Activated CD4-positive, CD25-positive, alpha-beta regulatory T cell (primary cell): ENCODE results near the gene PXYLP1.
"Not testable (repeated sequence)": the region's sequence is repeated elsewhere in the genome, so short reads cannot be mapped to it uniquely, and the experiment has no call there.

ENCODE experiments used
- DNase-seq, 4 experiments: peaks; one replicate each; lab custom pipeline; 2025; lab: John Stamatoyannopoulos, UW

Gene PXYLP1, protein sequence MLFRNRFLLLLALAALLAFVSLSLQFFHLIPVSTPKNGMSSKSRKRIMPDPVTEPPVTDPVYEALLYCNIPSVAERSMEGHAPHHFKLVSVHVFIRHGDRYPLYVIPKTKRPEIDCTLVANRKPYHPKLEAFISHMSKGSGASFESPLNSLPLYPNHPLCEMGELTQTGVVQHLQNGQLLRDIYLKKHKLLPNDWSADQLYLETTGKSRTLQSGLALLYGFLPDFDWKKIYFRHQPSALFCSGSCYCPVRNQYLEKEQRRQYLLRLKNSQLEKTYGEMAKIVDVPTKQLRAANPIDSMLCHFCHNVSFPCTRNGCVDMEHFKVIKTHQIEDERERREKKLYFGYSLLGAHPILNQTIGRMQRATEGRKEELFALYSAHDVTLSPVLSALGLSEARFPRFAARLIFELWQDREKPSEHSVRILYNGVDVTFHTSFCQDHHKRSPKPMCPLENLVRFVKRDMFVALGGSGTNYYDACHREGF

DNA sequence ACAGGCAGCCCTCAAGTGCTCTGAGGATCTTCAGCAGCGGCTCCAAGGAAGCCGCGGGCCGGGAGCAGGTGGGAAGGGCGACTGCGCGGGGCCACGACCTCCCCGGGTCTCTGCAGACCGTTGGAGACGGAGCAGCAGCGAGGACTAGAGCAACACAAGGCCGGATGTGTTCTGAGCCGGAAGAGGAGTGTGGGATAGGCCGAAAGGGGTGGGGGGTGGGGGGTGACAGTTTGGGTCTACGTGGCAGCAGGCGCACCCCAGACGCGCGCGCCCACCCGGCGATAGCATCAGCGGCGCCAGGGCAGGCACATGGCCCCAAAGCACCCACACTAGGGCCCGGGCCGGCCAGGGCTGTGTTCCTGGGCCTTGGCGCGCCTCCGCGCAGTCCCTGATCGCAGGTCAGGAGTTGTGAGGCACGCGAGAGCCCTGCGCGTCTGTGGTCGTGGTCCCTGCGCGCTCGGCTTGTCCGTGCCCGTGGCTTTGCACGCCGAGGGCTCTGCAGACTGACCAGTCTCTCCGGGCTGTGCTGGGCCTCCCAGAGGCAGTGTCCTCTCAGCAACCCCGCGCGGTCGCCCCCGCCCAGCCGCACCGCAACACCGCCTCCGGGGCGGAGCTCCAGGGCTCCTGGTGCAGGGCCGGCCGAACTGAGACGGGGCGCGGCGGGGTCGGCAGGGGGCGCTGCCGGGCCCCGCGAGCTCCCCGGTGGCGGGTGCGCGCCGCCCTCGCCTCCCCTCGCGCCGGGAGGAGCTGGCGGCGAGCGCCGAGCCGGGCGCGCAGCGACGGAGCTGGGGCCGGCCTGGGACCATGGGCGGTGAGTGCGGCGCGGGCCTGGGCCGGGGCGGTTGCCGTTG, at the start of gene PXYLP1:
PXYLP1 (plus strand) TSS at position 725 of the 851 bp plus-strand sequence. CDS start 28,351 bp downstream, outside the sequence.
- peak; percentile 75 to 87 (median 82) for DNase-seq

DNA sequence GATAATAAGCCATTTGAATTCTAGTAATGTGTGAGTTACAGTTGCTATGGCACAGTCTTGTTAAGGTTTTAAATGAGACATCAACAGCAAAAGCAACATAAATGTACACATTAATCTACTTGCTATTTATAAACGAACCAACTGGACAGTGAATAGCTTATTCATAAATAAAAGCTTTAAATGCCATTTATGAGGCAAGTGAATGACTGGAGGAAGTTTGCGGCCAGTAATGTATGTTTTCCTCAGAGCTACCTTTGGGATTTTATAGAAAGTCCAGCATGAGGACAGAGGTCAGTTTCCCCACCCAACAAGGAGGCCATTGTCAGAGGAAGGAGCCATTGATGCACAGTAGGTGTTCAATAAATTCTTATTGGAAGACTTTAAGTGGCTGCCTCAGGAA, 48.0 kb upstream of the PXYLP1 start:
- DNase-seq, result no peak

DNA sequence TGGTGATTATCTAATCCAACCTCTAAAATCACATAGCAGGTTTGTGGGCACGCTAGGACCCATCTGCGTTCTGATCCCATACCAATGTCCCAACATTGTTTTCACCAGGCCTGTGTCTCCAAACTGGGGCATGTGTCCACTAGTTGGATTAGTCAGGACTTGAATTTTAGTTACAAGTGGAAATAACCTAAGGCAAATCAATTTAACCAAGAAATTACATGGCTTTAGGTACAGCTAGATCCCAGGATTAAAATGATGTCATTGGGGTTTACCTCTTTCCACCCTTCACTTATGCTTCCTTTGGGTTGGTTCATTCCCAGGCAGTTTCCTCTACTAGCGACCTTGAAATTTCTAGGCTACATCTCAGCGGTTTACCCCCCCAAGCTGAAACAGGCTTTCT, 47.2 kb upstream of the PXYLP1 start:
- DNase-seq, result no peak

DNA sequence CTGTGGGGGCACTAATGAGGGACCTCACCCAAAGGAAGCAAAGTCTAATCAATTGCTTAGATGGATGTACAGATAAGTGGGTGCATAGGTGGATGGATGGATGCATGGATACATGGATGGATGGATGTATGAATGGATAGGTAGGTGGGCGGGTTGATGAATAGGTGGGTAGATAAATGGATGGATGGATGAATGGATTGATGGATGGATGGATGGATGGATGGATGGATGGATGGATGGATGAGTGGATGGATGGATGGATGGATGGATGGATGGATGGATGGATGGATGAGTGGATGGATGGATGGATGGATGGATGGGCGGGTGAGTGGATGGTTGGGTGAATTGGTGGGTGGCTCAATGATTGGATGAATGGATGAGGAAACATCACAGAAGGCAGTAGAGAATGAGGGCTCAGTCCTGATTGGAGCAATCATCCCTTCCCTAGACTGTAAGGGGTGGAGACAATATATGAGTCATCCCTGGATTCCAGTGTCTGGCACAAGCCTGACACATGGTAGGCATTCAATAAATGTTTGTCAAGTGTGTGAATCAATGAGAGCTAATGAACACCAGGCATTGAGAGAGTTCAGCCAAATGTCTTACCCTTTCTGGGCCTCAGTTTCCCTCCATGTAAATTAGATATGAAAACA, 40.4 kb upstream of the PXYLP1 start:
- no peak for DNase-seq

DNA sequence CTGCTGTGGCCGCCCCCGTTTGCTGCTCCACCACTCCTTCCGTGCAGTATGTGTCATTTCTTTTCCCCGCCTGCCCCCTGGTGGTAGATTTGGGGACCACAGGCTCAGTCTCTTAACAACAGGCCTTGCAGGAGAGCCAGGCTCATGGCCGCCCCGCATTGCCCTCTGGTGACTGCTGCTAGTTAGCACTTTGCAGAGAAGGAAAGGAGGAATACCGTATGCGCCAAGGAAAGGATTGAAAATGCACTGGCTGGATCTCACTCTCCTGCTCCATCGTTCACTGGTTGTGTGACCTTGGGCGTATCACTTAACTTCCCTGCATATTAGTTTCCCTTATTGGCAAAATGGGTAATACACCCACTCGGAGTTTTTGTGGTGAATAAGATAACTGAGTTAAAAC, 39.3 kb upstream of the PXYLP1 start:
- DNase-seq, result peak; percentile 87 to 100 (median 95)

DNA sequence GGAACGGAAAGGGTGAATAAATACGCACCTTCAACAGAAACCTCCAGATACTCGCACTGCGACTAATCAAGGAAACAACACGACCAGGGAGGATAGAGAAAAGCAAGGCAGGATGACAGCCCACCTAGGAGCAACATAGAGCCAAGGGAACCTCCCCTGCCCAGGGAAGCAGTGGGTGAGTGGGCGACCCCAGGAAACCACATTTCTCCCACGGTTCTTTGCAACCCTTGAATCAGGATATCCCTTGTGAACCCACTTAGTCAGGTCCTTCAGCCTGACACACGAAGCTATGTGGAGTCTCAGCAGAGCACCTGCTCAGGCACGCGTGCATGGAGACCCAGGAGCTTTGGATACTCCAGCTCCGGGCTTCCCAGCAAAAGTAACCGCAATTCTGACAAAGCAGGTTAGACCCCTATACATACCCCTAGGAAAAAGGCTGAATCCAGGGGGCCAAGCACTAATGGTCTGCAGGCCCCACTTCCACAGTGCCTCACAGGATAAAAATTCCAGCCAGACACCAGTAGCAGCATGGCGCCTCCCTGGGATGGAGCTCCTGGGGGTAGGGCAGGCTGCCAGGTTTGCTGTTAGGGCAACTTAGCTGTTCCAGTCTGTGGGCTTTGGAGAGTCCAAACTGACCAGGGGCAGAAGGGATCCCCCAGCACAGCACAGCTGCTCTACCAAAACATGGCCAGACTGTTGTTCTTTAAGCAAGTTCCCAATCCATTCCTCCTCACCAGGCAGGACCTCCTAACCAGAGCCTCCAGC, 38.4 kb upstream of the PXYLP1 start:
- no peak for DNase-seq

DNA sequence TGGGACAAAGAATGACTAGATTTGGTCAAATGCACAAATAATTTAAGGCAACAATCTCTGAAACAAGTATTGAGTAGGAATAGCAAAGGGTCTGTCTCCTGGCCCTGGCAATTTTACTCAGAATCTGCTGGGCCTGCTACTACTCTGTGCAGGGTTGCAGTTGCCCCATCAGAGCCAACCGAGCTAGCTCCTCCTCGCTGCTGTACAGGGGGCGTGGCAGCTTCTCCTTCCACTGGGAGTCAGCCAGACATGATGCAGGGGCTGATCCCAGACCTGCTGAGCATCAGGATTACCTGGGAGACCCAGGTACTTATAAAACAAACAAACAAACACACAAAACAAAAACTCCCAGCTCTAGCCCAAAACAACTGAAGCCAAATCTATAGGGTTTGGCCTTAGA, 30.5 kb upstream of the PXYLP1 start:
- no peak for DNase-seq

DNA sequence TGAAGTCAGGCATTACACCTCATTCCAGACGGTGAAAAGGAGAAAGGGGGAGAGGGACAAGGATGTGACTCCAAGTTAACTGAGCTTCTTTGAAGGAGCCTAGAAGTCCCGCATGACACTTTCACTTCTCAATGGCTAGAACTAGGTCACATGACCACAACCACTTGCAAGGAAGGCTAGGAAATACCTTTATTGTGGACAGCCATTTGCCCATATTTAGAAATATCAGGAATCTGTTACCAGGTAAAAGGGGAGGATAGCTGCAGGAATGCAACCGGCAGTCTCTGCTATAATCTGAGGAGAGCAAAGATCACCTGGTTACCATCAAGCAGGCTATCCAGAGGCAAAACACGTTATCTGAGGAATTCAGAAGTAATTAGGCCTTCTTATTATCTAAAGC, 28.9 kb upstream of the PXYLP1 start:
- no peak for DNase-seq

DNA sequence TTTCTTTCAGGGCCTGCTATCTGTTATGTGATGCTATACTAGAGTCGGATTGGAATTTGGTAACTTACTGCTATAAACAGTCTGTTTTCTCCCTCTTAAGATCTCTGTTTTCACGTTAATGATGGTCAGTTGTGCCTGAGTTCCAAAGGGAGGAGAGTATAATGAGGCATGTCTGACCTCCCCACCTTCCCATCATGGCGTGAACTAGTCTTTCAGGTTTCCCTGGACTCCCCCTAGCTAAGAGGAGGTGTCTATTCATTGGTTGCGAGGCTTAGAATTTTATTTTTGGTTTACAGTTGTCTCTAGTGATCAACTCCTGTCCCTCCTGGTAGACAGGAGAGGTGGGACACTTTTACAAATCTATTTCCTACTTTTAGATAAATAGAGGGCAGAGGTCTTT, 27.8 kb upstream of the PXYLP1 start:
- DNase-seq, result no peak

DNA sequence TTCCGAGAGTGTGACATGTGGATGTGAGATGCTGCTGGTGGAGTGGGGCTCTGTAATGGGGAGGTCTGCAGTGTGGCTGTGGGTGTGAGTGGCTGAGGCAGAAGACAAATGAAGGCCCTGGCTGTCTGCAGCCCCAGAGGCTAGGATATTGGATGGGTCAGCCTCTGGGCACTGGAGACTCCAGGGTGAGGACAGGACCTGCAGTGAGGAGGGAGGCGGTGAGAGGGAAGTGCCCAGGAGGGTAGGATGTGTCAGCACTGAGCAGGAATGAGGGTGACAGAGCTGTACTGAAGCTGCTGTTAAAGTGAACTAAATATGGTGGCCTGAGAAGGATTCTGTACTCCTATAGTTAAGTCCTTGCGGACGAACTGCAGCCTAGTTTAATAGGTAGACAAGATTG, 27.3 kb upstream of the PXYLP1 start:
- no peak for DNase-seq

DNA sequence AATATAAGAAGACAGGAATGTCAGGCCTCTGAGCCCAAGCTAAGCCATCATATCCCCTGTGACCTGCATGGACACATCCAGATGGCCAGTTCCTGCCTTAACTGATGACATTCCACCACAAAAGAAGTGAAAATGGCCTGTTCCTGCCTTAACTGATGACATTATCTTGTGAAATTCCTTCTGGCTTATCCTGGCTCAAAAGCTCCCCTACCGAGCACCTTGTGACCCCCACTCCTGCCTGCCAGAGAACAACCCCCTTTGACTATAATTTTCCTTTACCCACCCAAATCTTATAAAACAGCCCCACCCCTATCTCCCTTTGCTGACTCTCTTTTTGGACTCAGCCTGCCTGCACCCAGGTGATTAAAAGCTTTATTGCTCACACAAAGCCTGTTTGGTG, 20.3 kb upstream of the PXYLP1 start:
- DNase-seq, result not testable (repeated sequence)

DNA sequence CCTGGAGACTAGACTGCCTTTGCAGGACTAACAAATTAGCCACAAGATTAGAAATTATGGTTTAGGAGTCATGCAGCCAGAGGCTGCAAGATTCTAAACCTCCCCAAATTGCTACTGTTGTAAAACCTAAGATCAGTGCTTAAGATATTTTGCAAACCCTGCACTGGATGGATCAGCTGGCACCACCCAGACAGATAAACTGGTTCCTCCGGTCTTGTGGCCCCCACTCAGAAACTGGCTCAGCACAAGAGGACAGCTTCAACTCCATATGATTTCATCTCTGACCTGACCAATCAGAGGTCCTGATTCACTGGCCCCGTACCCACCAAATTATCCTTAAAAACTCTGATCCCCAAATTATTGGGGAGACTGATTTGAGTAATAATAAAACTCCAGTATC, 19.5 kb upstream of the PXYLP1 start:
- no peak for DNase-seq

DNA sequence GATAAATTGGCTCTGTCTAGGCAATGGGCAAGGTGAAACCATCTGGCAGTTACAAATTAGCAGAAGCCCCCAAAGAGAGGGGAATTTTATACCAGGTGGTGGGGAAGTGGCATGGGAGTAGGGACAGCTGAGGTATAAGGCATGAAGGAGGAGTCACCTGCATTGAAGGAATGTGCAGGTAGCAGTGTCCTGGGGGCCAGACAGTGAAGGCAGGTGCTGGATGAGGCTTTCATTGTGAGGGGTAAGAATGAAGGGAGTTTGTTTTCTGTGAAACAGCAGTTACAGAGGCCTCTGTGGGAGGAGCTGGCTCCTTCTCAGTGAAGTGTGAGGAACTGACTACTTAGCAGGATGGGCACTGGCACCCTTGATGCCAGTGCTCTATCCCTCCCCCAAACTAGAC, 19.1 kb upstream of the PXYLP1 start:
- no peak for DNase-seq

DNA sequence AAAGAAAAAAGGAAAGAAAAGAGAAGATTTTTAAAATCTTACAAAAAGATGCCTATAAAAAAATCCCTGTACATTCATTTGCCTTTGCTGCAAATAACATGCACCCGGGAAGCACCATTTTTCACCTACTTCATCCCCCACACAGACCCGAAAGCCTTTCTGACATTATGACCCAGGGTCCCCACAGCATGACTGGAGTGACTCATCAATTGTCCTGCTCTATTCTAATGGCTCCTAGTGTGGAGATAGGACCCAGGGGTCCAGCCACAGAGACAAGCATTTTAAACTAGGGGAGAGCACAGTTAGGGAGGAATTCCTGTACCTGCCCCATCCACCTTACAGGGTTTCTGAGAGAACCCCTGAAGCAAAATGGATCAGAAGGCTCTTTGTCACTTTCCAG, 14.7 kb upstream of the PXYLP1 start:
- no peak for DNase-seq

DNA sequence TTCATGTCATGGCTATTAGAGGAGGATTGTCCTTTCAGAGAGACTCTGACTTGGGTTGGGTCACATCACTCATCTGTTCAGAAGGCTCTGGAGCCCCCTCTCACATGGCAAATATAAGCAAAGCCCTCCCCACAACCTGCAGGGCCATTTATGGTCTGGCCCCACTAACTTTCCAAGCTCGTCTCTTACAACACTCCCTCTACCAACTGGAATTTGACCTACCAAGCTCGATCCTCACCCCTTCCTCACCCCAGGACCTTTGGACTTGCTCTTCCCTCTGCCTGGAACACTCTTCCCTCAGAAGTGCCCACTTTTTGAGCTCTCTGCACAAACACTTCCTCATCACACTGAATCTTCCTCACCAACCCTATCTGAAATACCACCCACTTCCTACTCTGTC, 14.2 kb upstream of the PXYLP1 start:
- DNase-seq, result no peak

DNA sequence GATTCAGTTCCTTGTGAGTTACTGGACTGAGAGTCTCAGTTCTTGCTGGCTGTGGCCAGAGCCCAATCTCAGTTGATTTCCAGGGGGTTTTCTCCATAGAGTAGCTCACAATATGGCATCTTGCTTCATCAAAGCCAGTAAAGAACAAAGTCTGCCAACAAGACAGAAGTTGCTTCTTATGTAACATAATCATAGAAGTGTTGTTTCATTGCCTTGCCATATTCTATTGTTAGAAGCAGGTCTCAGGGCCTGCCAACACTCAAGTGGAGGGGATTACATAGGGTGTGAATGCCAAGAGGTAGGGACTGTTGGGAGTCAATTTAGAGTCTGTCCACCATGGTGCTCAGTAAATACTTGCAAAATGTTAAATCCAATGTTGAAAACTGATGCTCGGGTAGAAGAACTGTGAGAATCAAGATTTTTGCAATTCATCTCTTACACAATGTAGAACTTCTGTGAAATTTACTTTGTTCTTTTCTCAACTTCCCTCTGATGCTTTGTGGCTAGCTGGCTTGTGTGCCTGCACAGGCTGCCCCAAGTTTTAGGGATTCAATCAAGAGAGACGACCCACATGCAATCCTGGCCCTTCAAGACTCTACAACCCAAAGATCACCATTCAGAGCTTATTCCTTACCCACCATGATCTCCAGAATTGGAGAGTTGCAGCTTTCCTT, 13.3 kb upstream of the PXYLP1 start:
- DNase-seq, result no peak

DNA sequence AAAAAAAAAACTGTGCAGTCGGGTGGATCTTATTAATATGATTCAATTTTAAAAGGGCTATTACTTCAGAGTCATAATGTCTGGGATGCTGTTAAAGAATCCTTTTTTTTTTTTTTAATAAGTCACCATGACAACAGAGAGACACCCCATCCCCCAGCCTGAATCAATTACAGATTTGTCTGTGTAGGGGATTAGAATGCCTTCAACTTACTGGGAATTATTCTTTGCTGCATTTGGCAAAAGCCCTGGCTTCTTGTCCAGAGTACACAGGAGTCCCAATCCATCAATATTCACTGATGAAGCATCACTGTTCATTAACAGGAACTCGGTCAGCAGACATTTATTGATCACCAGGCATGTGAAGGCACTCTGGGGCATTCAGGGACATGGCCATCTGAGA, 12.7 kb upstream of the PXYLP1 start:
- DNase-seq, result no peak

DNA sequence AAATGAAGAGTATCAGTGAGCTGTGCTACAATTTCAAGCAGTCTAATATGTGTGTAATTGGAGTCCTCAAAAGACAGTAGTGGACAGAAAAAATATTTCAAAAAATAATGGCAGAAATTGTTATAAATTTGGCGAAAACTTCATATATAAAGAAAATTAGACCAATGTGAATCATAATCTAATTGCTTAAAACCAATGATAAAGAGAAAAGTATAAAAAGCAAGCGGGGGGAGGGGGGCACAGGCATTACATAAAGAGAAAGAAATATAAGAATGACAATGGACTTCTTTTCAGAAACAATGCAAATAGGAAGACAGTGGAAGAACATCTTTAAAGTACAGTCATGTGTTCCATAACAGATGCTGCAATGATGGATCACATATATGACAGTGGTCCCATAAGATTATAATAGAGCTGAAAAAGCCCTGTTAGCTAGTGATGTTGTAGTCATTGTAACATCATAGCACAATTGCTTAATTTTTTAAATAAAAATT, 7.9 kb upstream of the PXYLP1 start:
- no peak for DNase-seq

DNA sequence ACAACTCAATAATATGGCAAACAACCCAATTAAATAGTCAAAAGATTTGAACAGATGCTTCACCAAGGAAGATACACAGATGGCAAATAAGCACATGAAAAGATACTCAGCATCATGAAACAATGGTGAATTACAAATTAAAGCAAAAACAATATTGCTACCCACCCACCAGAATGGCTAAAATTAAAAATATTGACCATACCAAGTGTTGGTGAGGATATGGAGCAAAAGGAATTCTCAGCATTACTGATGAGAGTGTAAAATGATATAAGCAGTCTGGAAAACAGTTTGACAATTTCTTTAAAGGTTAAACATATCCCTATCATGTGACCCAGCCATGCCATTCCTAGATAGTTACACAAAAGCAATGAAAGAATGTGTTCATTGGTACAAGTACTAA, 5.7 kb upstream of the PXYLP1 start:
- DNase-seq, result no peak

DNA sequence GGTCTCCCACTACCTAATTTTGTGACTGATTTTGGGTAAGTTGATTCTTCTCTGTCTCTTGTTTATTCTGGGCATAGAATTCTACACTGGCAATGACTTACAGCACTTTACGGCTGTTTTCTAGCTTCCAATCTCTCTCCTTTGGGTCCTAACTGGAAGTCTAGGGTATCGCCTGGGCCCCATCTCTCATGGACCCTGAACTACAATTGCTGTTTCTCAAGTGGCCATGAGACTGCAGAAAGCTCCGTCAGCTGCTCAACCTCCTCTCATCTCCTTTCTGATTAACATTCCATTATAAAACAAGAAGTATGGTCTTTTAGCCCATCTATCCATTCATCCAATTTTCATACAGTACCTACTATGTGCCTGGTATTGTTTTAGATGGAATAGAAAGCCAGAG, 4.4 kb upstream of the PXYLP1 start:
- no peak for DNase-seq

DNA sequence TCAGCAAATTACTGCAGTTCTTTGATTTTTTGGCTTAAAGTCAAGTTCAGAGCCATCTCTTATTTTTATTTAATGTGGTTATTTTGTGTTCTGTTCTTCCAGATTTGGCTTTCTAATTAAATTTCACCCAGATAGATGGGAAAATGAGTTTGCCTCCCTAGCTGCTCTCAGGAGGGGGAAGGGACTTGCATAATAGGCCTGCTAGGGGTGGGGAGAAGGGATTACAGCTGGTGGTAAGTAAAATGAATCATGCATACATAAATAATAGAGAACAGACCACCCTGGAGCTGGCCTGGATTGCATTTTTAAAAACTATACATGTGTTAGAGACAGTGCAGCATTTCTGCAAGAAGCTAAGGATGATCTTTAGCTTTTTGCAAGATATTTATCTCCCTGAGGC, 3.9 kb upstream of the PXYLP1 start:
- DNase-seq, result no peak
